Measurements from ENCODE around the gene COL1A2. TPM values are rescaled to one million over a fixed set of nuclear protein-coding genes. Genes with fewer than 3 reads are reported as not detected.

Gene COL1A2
- total RNA-seq, 4 donors from 2014 or later: 227 to 697 (median 347) TPM

GRCh38 chr7:94375691-94376090 is 19.0 kb upstream of the COL1A2 start:
- WGBS: 29% methylated on average over 2 of the region's 2 CpGs
- no peak for DNase-seq (ENCODE audit: extremely low spot score)
- H3K4me3 ChIP-seq: peak overlapping the region; percentile 30 to 43 (median 37)
- no peaks in the 10 kb centered on the region for H3K9me3 ChIP-seq
- peaks cover 17 to 54% (median 40%) of the 10 kb centered on the region in 4 donors for H3K4me1 ChIP-seq
- intact Hi-C loops (cut with DNase I): loop anchor here (2.0 to 5.0 kb wide), 2 partner anchors 19 to 78 kb away; partner anchors contain the start of gene COL1A2
- H3K27ac ChIP-seq (replicated peaks in 1 of 4): peak overlapping the region; percentile 83 to 90 (median 86)
- TF ChIP-seq POLR2A (IDR thresholded peaks at IDR 0.05; ENCODE audit: low read depth): no peak
- TF ChIP-seq EP300 (IDR thresholded peaks at IDR 0.05): no peak
- TF ChIP-seq, protein P1, sequence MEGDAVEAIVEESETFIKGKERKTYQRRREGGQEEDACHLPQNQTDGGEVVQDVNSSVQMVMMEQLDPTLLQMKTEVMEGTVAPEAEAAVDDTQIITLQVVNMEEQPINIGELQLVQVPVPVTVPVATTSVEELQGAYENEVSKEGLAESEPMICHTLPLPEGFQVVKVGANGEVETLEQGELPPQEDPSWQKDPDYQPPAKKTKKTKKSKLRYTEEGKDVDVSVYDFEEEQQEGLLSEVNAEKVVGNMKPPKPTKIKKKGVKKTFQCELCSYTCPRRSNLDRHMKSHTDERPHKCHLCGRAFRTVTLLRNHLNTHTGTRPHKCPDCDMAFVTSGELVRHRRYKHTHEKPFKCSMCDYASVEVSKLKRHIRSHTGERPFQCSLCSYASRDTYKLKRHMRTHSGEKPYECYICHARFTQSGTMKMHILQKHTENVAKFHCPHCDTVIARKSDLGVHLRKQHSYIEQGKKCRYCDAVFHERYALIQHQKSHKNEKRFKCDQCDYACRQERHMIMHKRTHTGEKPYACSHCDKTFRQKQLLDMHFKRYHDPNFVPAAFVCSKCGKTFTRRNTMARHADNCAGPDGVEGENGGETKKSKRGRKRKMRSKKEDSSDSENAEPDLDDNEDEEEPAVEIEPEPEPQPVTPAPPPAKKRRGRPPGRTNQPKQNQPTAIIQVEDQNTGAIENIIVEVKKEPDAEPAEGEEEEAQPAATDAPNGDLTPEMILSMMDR (IDR thresholded peaks at IDR 0.05): no peak
- TF ChIP-seq POLR2AphosphoS5 (IDR thresholded peaks at IDR 0.05): peak in 1 of 2 donors; percentile 11
- no peaks in the 10 kb centered on the region for H3K36me3 ChIP-seq
- H3K27me3 ChIP-seq: no peaks in the 10 kb centered on the region

- intact Hi-C loops (cut with DNase I): loop anchor here (5.0 kb wide), 1 partner anchor 79 kb away; no protein-coding TSS in a partner anchor
- TF ChIP-seq EP300 (IDR thresholded peaks at IDR 0.05) (no peak), POLR2AphosphoS5 (IDR thresholded peaks at IDR 0.05) (no peak), POLR2A (IDR thresholded peaks at IDR 0.05; ENCODE audit: low read depth) (no peak)
- TF ChIP-seq, protein P1 (IDR thresholded peaks at IDR 0.05): no peak
- H3K36me3 ChIP-seq: no peaks in the 10 kb centered on the region
- 89% methylated on average over 1 of the region's 1 CpG for WGBS
- H3K4me3 ChIP-seq: no peak overlapping the region
- no peak for DNase-seq (ENCODE audit: extremely low spot score)
- peak overlapping the region; percentile 83 to 90 (median 86) for H3K27ac ChIP-seq (replicated peaks in 1 of 4)
- H3K4me1 ChIP-seq: peaks cover 17 to 54% (median 40%) of the 10 kb centered on the region in 4 donors
- no peaks in the 10 kb centered on the region for H3K9me3 ChIP-seq
- H3K27me3 ChIP-seq: no peaks in the 10 kb centered on the region
Observed at GRCh38 chr7:94376281-94376680, 18.4 kb upstream of the COL1A2 start.

GRCh38 chr7:94378356-94378755 is 16.3 kb upstream of the COL1A2 start:
- intact Hi-C loops (cut with DNase I): loop anchor here (5.0 kb wide), 1 partner anchor 81 kb away; no protein-coding TSS in a partner anchor
- Histone ChIP-seq H3K27me3 (no peaks in the 10 kb centered on the region), H3K36me3 (no peaks in the 10 kb centered on the region), H3K9me3 (no peaks in the 10 kb centered on the region), H3K27ac (replicated peaks in 1 of 4) (peak overlapping the region in 3 of 4 donors; percentile 27 to 90 (median 88)), H3K4me3 (no peak overlapping the region), H3K4me1 (peaks cover 17 to 48% (median 39%) of the 10 kb centered on the region in 4 donors)
- TF ChIP-seq POLR2AphosphoS5 (IDR thresholded peaks at IDR 0.05): no peak
- no peak for DNase-seq (ENCODE audit: extremely low spot score)
- WGBS: 32% methylated on average over 3 of the region's 3 CpGs

DNA sequence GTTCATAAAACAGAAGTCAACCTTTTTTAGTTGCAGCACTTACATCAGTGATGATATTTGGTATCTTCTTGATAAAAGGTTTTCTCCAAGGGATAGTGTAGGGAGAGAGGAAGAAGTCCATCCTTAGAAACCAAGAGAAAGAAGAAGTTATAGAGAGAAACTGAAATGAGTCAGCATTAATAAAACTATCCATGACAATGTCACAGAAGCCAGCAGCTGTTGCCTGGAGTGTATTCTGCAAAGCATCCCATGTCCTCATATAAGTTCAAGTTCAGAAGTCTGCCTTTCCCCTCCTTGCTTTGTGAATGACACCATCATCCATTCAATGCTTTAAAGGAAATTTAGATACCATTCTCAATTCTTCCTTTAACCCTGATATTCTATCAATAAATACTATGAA is 14.4 kb upstream of the COL1A2 start:
- Histone ChIP-seq H3K27ac (replicated peaks in 1 of 4) (no peak overlapping the region), H3K9me3 (no peaks in the 10 kb centered on the region), H3K27me3 (no peaks in the 10 kb centered on the region), H3K36me3 (no peaks in the 10 kb centered on the region), H3K4me3 (no peak overlapping the region), H3K4me1 (peaks cover 5 to 29% (median 21%) of the 10 kb centered on the region in 4 donors)
- no peak for DNase-seq (ENCODE audit: extremely low spot score)
- intact Hi-C loops (cut with DNase I): no loop called here
- TF ChIP-seq POLR2A (IDR thresholded peaks at IDR 0.05; ENCODE audit: low read depth) (no peak), POLR2AphosphoS5 (IDR thresholded peaks at IDR 0.05) (no peak), EP300 (IDR thresholded peaks at IDR 0.05) (no peak)
- TF ChIP-seq, protein P1 (IDR thresholded peaks at IDR 0.05): no peak

GRCh38 chr7:94382132-94382531 is 12.6 kb upstream of the COL1A2 start:
- no peak overlapping the region for H3K4me3 ChIP-seq
- TF ChIP-seq POLR2A (IDR thresholded peaks at IDR 0.05; ENCODE audit: low read depth) (no peak), EP300 (IDR thresholded peaks at IDR 0.05) (no peak), POLR2AphosphoS5 (IDR thresholded peaks at IDR 0.05) (no peak)
- TF ChIP-seq, protein P1 (IDR thresholded peaks at IDR 0.05): no peak
- H3K36me3 ChIP-seq: no peaks in the 10 kb centered on the region
- peaks cover 0 to 11% (median 4%) of the 10 kb centered on the region in 4 donors for H3K4me1 ChIP-seq
- WGBS: 69% methylated on average over 3 of the region's 3 CpGs
- intact Hi-C loops (cut with DNase I): no loop called here
- no peak overlapping the region for H3K27ac ChIP-seq (replicated peaks in 1 of 4)
- DNase-seq (ENCODE audit: extremely low spot score): no peak
- H3K27me3 ChIP-seq: no peaks in the 10 kb centered on the region
- no peaks in the 10 kb centered on the region for H3K9me3 ChIP-seq

Measured in esophagus muscularis mucosa (tissue), 4 donors.